HepG2 (cell line): ENCODE data around the gene GPR162. TPM values are rescaled to one million over a fixed set of nuclear protein-coding genes. Genes with fewer than 3 reads are reported as not detected.

ENCODE experiments used
- ARNT2 ChIP-seq: sonication (generic); formaldehyde crosslinking; IDR thresholded peaks from 2 replicates; pipeline ENCODE4 v1.8.0; 2022; ENCODE audit warnings: mild to moderate bottlenecking, low read depth, missing genetic modification reagents, moderate library complexity
- HOXD1 ChIP-seq: sonication (generic); formaldehyde crosslinking; IDR thresholded peaks from 2 replicates; pipeline ENCODE4 v1.5.0; 2020; ENCODE audit warnings: missing genetic modification reagents
- KLF12 ChIP-seq: sonication (generic); formaldehyde crosslinking; IDR thresholded peaks from 2 replicates; pipeline ENCODE4 v1.4.0; 2020; ENCODE audit warnings: missing genetic modification reagents, borderline replicate concordance
- PRPF4 ChIP-seq: fragments of 200-400 bp; formaldehyde crosslinking; IDR thresholded peaks from 2 replicates; pipeline ENCODE4 v1.6.1; 2016; ENCODE audit warnings: low read length, low read depth; ENCODE audit not compliant: poor library complexity, severe bottlenecking
- TBX3 ChIP-seq: fragments of 450-650 bp; IDR thresholded peaks from 2 replicates; pipeline ENCODE4 v1.6.1; 2017; ENCODE audit warnings: antibody characterized with exemption, mild to moderate bottlenecking, inconsistent platforms, borderline replicate concordance
- ZFY ChIP-seq: sonication (generic); formaldehyde crosslinking; IDR thresholded peaks from 2 replicates; pipeline ENCODE4 v1.4.0; 2020; ENCODE audit warnings: missing genetic modification reagents
- ZNF138 ChIP-seq: sonication (generic); formaldehyde crosslinking; IDR thresholded peaks from 2 replicates; pipeline ENCODE4 v1.5.0; 2020; ENCODE audit warnings: mild to moderate bottlenecking, low read depth, missing genetic modification reagents
- ZNF362 ChIP-seq: sonication (generic); formaldehyde crosslinking; IDR thresholded peaks from 2 replicates; pipeline ENCODE4 v1.4.0; 2020; ENCODE audit warnings: missing genetic modification reagents, mild to moderate bottlenecking, borderline replicate concordance
- ZNF678 ChIP-seq: sonication (generic); formaldehyde crosslinking; IDR thresholded peaks from 2 replicates; pipeline ENCODE4 v1.4.0; 2020; ENCODE audit warnings: mild to moderate bottlenecking, missing genetic modification reagents
- polyA plus RNA-seq, 8 experiments: library from polyadenylated mRNA; depleted of rRNA in 3 of 8; stranded (reverse) in 7 of 8; unstranded in 1 of 8; fragments of >200 nt; fragmentation: Illumina TruSeq in 4 of 8; extraction: Trizol in 4 of 8; gene quantifications; 2 replicates each; pipeline versions ENCODE4 v1.2.1 to v1.2.3, GENCODE V29; 2011 to 2016; ENCODE audit warnings: low read depth in 4 of 8, missing spikeins in 1 of 8, mixed read lengths in 1 of 8; ENCODE audit not compliant: insufficient read depth in 1 of 8
- total RNA-seq, 5 experiments: library from RNA; depleted of rRNA; stranded (reverse); fragments of >200 nt; fragmentation: Illumina TruSeq; extraction: Trizol; gene quantifications; 2 replicates each; pipeline ENCODE4 v1.2.3, GENCODE V29; 2016; ENCODE audit warnings: low read depth in 1 of 5
- TF ChIP-seq, protein P1 (sequence below), 2 experiments: sonication (generic) in 1 of 2; formaldehyde crosslinking in 1 of 2; IDR thresholded peaks; 2 replicates each; pipeline versions ENCODE4 v1.6.1 to v1.9.0; 2014 to 2022; ENCODE audit warnings: antibody characterized with exemption in 1 of 2, borderline replicate concordance in 1 of 2, inconsistent platforms in 1 of 2, low read depth in 1 of 2, missing genetic modification reagents in 1 of 2
- TF ChIP-seq, protein P2 (sequence below), 2 experiments: fragments of 450-650 bp in 1 of 2; sonication (generic) in 1 of 2; formaldehyde crosslinking in 1 of 2; IDR thresholded peaks; 2 replicates each; pipeline versions ENCODE4 v1.6.1 to v1.8.0; 2016 to 2022; ENCODE audit warnings: antibody characterized with exemption in 1 of 2, mild to moderate bottlenecking in 1 of 2, missing genetic modification reagents in 1 of 2

GPR162 gene
- total and polyA plus RNA-seq, 2 of the 13 experiments (the other 11 are each of a cell fraction or from before 2014, with no cell fraction given): 0.08 TPM; not detected in 1

DNA sequence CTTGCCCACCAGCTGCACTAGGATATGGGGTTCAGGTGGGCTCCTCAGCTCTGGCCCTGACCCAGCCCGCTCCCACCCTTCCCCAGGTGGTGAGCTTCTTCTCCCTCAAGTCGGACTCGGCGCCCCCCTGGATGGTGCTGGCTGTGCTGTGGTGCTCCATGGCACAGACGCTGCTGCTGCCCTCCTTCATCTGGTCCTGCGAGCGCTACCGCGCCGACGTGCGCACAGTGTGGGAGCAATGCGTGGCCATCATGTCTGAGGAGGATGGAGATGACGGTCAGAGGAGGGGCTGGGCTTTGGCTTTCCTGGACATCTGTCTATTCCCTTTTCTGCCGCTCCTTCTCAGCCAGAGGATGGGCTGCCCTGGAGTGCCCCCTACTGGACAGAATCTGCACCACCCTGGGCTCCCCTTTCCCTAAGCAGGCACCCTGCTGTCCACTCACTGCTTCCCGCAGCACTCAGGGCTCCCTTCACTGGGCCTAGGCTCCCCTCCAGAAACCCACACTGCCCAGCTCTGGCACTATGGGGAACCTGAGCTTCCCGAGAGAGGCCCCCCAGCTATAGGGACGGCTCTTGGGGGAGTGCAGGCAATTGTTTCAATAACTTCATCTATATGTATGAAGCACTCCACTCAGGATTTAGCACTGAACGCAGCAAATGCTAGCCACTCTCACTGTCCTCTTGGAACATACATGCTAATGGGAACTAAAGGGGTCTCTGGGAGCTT, 3.9 kb downstream of the GPR162 start (continued):
- TF ChIP-seq PRPF4: no peak
- no peak for TF ChIP-seq ZNF138 (CRISPR knock-in tag)
- TF ChIP-seq ARNT2 (CRISPR knock-in tag): no peak
- no peak for TF ChIP-seq HOXD1
- TF ChIP-seq, protein P1, sequence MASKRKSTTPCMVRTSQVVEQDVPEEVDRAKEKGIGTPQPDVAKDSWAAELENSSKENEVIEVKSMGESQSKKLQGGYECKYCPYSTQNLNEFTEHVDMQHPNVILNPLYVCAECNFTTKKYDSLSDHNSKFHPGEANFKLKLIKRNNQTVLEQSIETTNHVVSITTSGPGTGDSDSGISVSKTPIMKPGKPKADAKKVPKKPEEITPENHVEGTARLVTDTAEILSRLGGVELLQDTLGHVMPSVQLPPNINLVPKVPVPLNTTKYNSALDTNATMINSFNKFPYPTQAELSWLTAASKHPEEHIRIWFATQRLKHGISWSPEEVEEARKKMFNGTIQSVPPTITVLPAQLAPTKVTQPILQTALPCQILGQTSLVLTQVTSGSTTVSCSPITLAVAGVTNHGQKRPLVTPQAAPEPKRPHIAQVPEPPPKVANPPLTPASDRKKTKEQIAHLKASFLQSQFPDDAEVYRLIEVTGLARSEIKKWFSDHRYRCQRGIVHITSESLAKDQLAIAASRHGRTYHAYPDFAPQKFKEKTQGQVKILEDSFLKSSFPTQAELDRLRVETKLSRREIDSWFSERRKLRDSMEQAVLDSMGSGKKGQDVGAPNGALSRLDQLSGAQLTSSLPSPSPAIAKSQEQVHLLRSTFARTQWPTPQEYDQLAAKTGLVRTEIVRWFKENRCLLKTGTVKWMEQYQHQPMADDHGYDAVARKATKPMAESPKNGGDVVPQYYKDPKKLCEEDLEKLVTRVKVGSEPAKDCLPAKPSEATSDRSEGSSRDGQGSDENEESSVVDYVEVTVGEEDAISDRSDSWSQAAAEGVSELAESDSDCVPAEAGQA (IDR thresholded peaks at IDR 0.05; ENCODE audit: low read depth): no peak
- TF ChIP-seq, protein P1 (CRISPR knock-in tag; IDR thresholded peaks at IDR 0.05; ENCODE audit: borderline replicate concordance): no peak
- TF ChIP-seq ZNF362 (CRISPR knock-in tag): no peak
- TF ChIP-seq KLF12 (CRISPR knock-in tag): no peak
- TF ChIP-seq ZNF678 (CRISPR knock-in tag): no peak
- TF ChIP-seq, protein P2, sequence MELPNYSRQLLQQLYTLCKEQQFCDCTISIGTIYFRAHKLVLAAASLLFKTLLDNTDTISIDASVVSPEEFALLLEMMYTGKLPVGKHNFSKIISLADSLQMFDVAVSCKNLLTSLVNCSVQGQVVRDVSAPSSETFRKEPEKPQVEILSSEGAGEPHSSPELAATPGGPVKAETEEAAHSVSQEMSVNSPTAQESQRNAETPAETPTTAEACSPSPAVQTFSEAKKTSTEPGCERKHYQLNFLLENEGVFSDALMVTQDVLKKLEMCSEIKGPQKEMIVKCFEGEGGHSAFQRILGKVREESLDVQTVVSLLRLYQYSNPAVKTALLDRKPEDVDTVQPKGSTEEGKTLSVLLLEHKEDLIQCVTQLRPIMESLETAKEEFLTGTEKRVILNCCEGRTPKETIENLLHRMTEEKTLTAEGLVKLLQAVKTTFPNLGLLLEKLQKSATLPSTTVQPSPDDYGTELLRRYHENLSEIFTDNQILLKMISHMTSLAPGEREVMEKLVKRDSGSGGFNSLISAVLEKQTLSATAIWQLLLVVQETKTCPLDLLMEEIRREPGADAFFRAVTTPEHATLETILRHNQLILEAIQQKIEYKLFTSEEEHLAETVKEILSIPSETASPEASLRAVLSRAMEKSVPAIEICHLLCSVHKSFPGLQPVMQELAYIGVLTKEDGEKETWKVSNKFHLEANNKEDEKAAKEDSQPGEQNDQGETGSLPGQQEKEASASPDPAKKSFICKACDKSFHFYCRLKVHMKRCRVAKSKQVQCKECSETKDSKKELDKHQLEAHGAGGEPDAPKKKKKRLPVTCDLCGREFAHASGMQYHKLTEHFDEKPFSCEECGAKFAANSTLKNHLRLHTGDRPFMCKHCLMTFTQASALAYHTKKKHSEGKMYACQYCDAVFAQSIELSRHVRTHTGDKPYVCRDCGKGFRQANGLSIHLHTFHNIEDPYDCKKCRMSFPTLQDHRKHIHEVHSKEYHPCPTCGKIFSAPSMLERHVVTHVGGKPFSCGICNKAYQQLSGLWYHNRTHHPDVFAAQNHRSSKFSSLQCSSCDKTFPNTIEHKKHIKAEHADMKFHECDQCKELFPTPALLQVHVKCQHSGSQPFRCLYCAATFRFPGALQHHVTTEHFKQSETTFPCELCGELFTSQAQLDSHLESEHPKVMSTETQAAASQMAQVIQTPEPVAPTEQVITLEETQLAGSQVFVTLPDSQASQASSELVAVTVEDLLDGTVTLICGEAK (IDR thresholded peaks at IDR 0.05): no peak
- TF ChIP-seq, protein P2 (CRISPR knock-in tag; IDR thresholded peaks at IDR 0.05): no peak
- no peak for TF ChIP-seq TBX3
- TF ChIP-seq ZFY (CRISPR knock-in tag): no peak
